KMS-11 (cell line): Measurements from ENCODE around the gene GCGR.

Experiments used
- H2AFZ ChIP-seq: fragments of 200-600 bp; sonication (generic); 2 replicates; pipeline ENCODE4 v1.6.1; 2016; ENCODE audit warnings: antibody characterized with exemption, mixed run types, low read depth
- H3K27ac ChIP-seq: fragments of 200-600 bp; sonication (generic); 2 replicates; pipeline ENCODE4 v1.6.1; 2016; ENCODE audit warnings: mild to moderate bottlenecking, mixed run types
- H3K27me3 ChIP-seq: fragments of 200-600 bp; sonication (generic); 2 replicates; pipeline ENCODE4 v1.6.1; 2017; ENCODE audit warnings: mild to moderate bottlenecking, low read depth, mixed run types, moderate library complexity; ENCODE audit not compliant: insufficient read depth
- H3K36me3 ChIP-seq: fragments of 200-600 bp; sonication (generic); 2 replicates; pipeline ENCODE4 v1.6.1; 2017; ENCODE audit warnings: mild to moderate bottlenecking, mixed run types; ENCODE audit not compliant: insufficient read depth
- H3K4me1 ChIP-seq: fragments of 200-600 bp; sonication (generic); 2 replicates; pipeline ENCODE4 v1.6.1; 2016; ENCODE audit warnings: mild to moderate bottlenecking, low read depth, mixed run types; ENCODE audit not compliant: poor library complexity, severe bottlenecking
- H3K4me2 ChIP-seq: fragments of 200-600 bp; sonication (generic); 2 replicates; pipeline ENCODE4 v1.7.0; 2016; ENCODE audit warnings: mild to moderate bottlenecking, mixed run types
- H3K4me3 ChIP-seq: fragments of 200-600 bp; sonication (generic); IDR thresholded peaks from 2 replicates; pipeline ENCODE4 v1.6.1; 2017; ENCODE audit warnings: low read depth, low read length, mixed read lengths; ENCODE audit not compliant: insufficient read depth
- H3K79me2 ChIP-seq: fragments of 200-600 bp; sonication (generic); 2 replicates; pipeline ENCODE4 v1.6.1; 2016; ENCODE audit warnings: low read depth, mixed run types; ENCODE audit not compliant: insufficient read depth
- H3K9ac ChIP-seq: fragments of 200-600 bp; sonication (generic); 2 replicates; pipeline ENCODE4 v1.6.1; 2016; ENCODE audit warnings: mild to moderate bottlenecking, mixed run types
- H4K20me1 ChIP-seq: fragments of 200-600 bp; sonication (generic); 2 replicates; pipeline ENCODE4 v1.6.1; 2016; ENCODE audit warnings: mild to moderate bottlenecking, mixed run types; ENCODE audit not compliant: insufficient read depth
- CTCF ChIP-seq: fragments of 200-600 bp; sonication (generic); conservative IDR thresholded peaks from 2 replicates; pipeline ENCODE4 v1.6.1; 2017; ENCODE audit warnings: low read depth, mild to moderate bottlenecking, antibody characterized with exemption, low read length, moderate library complexity, mixed read lengths

Gene GCGR

GRCh38 chr17:81801327-81801726, 2.6 kb upstream of the GCGR start:
- H3K79me2 ChIP-seq = no peaks in the 10 kb centered on the region
- TF ChIP-seq CTCF = no peak
- no peak overlapping the region for H3K27ac ChIP-seq
- H3K4me2 ChIP-seq = no peak overlapping the region
- H3K9ac ChIP-seq = no peak overlapping the region
- H3K27me3 ChIP-seq = peaks cover 67% of the 10 kb centered on the region
- H2AFZ ChIP-seq = no peak overlapping the region
- no peaks in the 10 kb centered on the region for H3K36me3 ChIP-seq
- no peak overlapping the region for H3K4me3 ChIP-seq
- H4K20me1 ChIP-seq = no peaks in the 10 kb centered on the region
- no peaks in the 10 kb centered on the region for H3K4me1 ChIP-seq

- Histone ChIP-seq H3K9ac (no peak overlapping the region), H3K4me1 (no peaks in the 10 kb centered on the region), H3K4me3 (no peak overlapping the region), H3K27me3 (peaks cover 76% of the 10 kb centered on the region), H3K4me2 (no peak overlapping the region), H4K20me1 (no peaks in the 10 kb centered on the region), H3K36me3 (no peaks in the 10 kb centered on the region), H2AFZ (no peak overlapping the region), H3K79me2 (no peaks in the 10 kb centered on the region), H3K27ac (no peak overlapping the region)
- TF ChIP-seq CTCF = no peak
Observed at GRCh38 chr17:81802048-81802758, 1.7 kb upstream of the GCGR start.

GRCh38 chr17:81802856-81803643, 900 bp upstream of the GCGR start:
- Histone ChIP-seq H2AFZ (no peak overlapping the region), H3K27me3 (peaks cover 84% of the 10 kb centered on the region)
- TF ChIP-seq CTCF = no peak

GRCh38 chr17:81804559-81805399, 829 bp downstream of the GCGR start:
- Histone ChIP-seq H3K27me3 (peaks cover 93% of the 10 kb centered on the region), H3K36me3 (no peaks in the 10 kb centered on the region), H3K4me2 (no peak overlapping the region), H4K20me1 (no peaks in the 10 kb centered on the region), H3K4me3 (no peak overlapping the region), H3K9ac (no peak overlapping the region), H2AFZ (no peak overlapping the region), H3K79me2 (no peaks in the 10 kb centered on the region), H3K27ac (no peak overlapping the region), H3K4me1 (no peaks in the 10 kb centered on the region)
- TF ChIP-seq CTCF = no peak

More at GRCh38 chr17:81802856-81803643, 900 bp upstream of the GCGR start:
- H3K27ac ChIP-seq = no peak overlapping the region
- no peaks in the 10 kb centered on the region for H3K79me2 ChIP-seq
- H3K36me3 ChIP-seq = no peaks in the 10 kb centered on the region
- H3K4me3 ChIP-seq = no peak overlapping the region
- no peaks in the 10 kb centered on the region for H4K20me1 ChIP-seq
- no peak overlapping the region for H3K4me2 ChIP-seq
- no peaks in the 10 kb centered on the region for H3K4me1 ChIP-seq
- H3K9ac ChIP-seq = no peak overlapping the region
